Measurements from ENCODE around the gene NCAPH2.

NCAPH2 gene

DNA sequence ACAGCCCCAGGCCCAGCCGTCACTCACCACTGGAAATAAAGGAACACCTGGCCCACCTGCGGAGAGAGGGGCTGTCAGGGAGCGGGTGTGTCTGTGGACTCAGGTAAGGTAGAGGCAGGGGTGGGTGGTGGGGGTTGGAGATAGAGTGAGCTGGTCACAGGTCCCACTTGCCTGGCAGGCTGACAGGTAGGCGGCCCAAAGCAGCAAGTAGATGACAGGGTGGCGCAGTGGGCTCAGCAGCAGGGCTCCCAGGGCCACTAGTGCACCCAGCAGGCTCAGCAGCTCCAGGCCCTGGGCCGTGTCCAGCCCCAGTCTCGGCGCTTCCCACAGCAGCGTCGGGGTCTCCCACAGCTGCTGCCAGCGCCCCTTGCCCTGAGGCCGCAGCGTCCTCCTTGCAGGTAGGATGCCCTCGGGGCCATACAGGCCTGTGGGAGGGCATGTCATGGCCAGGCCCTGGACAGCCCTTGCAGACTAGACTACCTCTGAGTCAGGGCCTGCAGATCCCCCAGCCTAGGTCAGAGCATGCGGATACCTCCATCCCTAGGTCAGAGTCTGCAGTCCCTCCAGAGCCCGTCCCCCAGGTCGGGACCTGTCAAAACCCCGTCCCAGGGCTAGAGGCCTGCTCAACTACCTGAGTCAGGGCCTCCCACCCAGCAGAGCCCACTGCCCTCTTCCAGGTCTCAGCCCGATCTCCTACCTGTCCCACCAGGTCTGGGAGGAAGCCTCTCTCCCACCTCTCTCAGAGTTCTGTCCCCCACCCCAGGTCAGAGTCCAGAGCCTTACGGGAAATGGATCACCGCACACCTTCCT lies 1.2 kb upstream of the NCAPH2 start:
- no peak for DNase-seq (ENCODE audit: low read depth)
- peak overlapping the region; percentile 96 for H3K4me3 ChIP-seq (ENCODE audit: low read depth, low read length)
- TF ChIP-seq, protein P1, sequence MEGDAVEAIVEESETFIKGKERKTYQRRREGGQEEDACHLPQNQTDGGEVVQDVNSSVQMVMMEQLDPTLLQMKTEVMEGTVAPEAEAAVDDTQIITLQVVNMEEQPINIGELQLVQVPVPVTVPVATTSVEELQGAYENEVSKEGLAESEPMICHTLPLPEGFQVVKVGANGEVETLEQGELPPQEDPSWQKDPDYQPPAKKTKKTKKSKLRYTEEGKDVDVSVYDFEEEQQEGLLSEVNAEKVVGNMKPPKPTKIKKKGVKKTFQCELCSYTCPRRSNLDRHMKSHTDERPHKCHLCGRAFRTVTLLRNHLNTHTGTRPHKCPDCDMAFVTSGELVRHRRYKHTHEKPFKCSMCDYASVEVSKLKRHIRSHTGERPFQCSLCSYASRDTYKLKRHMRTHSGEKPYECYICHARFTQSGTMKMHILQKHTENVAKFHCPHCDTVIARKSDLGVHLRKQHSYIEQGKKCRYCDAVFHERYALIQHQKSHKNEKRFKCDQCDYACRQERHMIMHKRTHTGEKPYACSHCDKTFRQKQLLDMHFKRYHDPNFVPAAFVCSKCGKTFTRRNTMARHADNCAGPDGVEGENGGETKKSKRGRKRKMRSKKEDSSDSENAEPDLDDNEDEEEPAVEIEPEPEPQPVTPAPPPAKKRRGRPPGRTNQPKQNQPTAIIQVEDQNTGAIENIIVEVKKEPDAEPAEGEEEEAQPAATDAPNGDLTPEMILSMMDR (IDR thresholded peaks at IDR 0.05; ENCODE audit: control insufficient read depth, extremely low read depth, insufficient read depth): no peak

DNA sequence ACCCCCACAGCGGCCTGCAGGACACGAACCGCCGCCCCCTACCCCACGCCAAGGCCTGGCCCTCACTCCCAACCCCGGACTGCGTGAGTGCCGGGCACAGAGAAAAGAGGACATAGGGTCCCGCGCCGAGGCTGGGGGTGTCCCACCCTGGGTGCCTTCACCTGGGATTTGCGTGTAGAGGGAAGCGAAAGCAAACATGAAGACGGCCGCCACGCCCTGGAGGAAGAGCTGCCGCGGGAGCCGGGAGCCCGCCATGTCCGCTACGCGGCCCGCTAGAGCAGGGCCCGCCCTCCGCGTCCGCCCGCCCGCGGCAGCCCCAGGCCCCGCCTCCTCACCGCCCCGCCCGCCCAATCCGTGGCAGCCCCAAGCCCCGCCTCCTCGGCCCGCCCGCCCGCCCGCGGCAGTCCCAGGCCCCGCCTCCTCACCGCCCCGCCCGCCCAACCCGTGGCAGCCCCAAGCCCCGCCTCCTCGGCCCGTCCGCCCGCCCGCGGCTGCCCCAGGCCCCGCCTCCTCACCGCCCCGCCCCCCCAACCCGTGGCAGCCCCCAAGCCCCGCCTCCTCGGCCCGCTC lies 518 bp upstream of the NCAPH2 start, which contains the start of gene LMF2:
LMF2 (minus strand) TSS at position 282 of the 570 bp plus-strand sequence; CDS start at position 255, 27 bp downstream.
- H3K4me3 ChIP-seq (ENCODE audit: low read depth, low read length): peak within 1 kb of the TSS; percentile 96
- no peak for DNase-seq (ENCODE audit: low read depth)
- TF ChIP-seq, protein P1 (IDR thresholded peaks at IDR 0.05; ENCODE audit: control insufficient read depth, extremely low read depth, insufficient read depth): no peak

- H3K4me3 ChIP-seq (ENCODE audit: low read depth, low read length): peak overlapping the region; percentile 70
- TF ChIP-seq, protein P1 (IDR thresholded peaks at IDR 0.05; ENCODE audit: control insufficient read depth, extremely low read depth, insufficient read depth): no peak
- no peak for DNase-seq (ENCODE audit: low read depth)
Measured at GRCh38 chr22:50508897-50509296, 873 bp downstream of the NCAPH2 start.

GRCh38 chr22:50513175-50513574 lies 5.2 kb downstream of the NCAPH2 start:
- DNase-seq (ENCODE audit: low read depth): no peak
- no peak overlapping the region for H3K4me3 ChIP-seq (ENCODE audit: low read depth, low read length)
- TF ChIP-seq, protein P1 (IDR thresholded peaks at IDR 0.05; ENCODE audit: control insufficient read depth, extremely low read depth, insufficient read depth): no peak

DNA sequence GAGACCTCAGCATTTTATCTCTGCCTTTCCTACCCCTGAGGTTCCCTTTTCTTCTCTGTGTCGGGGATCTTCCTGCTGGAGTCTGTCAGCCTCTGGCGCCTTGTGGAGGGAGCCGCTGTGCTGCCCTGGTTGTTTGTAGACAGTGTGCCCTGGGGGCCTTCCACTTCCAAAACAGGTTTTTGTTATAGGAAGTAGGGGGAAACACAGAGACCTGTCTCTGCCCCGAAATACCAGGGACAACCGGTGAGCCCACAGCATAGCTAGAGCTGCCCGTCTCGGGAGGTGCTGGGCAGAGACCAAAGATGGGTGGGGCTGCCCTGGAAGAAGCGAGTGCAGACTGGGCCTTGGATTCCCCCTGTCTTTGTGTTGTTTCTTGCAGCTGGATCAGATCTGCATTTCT lies 8.0 kb downstream of the NCAPH2 start:
- no peak overlapping the region for H3K4me3 ChIP-seq (ENCODE audit: low read depth, low read length)
- TF ChIP-seq, protein P1 (IDR thresholded peaks at IDR 0.05; ENCODE audit: control insufficient read depth, extremely low read depth, insufficient read depth): no peak
- no peak for DNase-seq (ENCODE audit: low read depth)

- DNase-seq (ENCODE audit: low read depth): no peak
- H3K4me3 ChIP-seq (ENCODE audit: low read depth, low read length): no peak overlapping the region
- TF ChIP-seq, protein P1 (IDR thresholded peaks at IDR 0.05; ENCODE audit: control insufficient read depth, extremely low read depth, insufficient read depth): no peak
Measured at GRCh38 chr22:50516891-50517290, 8.9 kb downstream of the NCAPH2 start.

Data from LNCaP clone FGC (cell line).